H1 (cell line): ENCODE measurements around the gene STIM1. TPM values are rescaled to one million over a fixed set of nuclear protein-coding genes. Genes with fewer than 3 reads are reported as not detected.

Experiments
- BACH1 ChIP-seq: IDR thresholded peaks from 2 replicates; pipeline ENCODE4 v1.6.1; 2012; ENCODE audit warnings: low read length, improper control_type of control experiment
- JUN ChIP-seq: IDR thresholded peaks from 2 replicates; pipeline ENCODE4 v1.6.1; 2011; ENCODE audit warnings: low read depth, mild to moderate bottlenecking, improper control_type of control experiment, low read length
- RNF2 ChIP-seq: fragments of 200-900, 300-1000 bp; sonication (generic); IDR thresholded peaks from 2 replicates; pipeline ENCODE4 v1.7.1; 2016; ENCODE audit warnings: borderline replicate concordance, low read depth, mild to moderate bottlenecking, antibody characterized with exemption, low read length; ENCODE audit not compliant: poor library complexity, severe bottlenecking; ENCODE audit errors: missing control alignments
- SIX5 ChIP-seq: IDR thresholded peaks from 2 replicates; pipeline ENCODE4 v1.6.1; 2011; ENCODE audit warnings: mild to moderate bottlenecking, low read depth, low read length
- polyA plus RNA-seq, 7 experiments: library from polyadenylated mRNA; depleted of rRNA in 3 of 7; stranded (reverse) in 5 of 7; unstranded in 2 of 7; fragments of >200 nt in 5 of 7; fragments of 200-250 nt in 2 of 7; gene quantifications; 1 replicate in 5 of 7; 2 replicates in 1 of 7; 4 replicates in 1 of 7; pipeline versions ENCODE4 v1.2.1 to v1.2.3, GENCODE V29; 2011 to 2013; ENCODE audit warnings: missing spikeins in 2 of 7, mixed read lengths in 2 of 7
- total RNA-seq: library from RNA; stranded (reverse); fragmentation: NEBNext Ultra II Directional; extraction: Animal tissue kit (Norgen Biotek cat#: 25700); gene quantifications from 2 replicates; pipeline ENCODE4 v1.2.1, GENCODE V29; 2021
- TF ChIP-seq, protein P1 (sequence below): fragments of 300-600 bp; sonication (generic); IDR thresholded peaks from 2 replicates; pipeline ENCODE4 v1.7.1; 2012; ENCODE audit warnings: low read length, moderate library complexity, mild to moderate bottlenecking, inconsistent platforms; ENCODE audit not compliant: insufficient replicate concordance

The STIM1 gene
- total and polyA plus RNA-seq, 2 of the 8 experiments (the other 6 are each of a cell fraction or from before 2014, with no cell fraction given): 11.1 to 12.2 TPM

DNA sequence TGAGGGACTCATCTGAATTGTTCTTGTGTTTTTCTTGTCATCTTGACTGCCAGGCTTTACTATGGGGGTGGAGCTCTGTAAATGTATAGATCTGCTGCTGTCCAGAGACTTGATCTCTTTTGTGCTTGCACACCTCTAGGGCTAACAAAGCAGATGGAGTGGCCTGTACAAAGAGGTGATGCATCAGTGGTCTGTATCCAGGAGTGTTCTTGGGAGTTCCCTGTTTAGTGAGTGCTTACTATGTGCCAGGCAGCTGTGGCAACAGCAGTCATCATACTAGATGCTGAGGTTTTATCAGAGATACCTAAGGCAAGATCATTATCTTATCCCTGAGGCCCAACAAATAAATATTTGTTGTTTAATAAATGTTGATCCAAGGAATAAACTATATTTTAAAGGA lies 33.4 kb downstream of the STIM1 start (continued):
- TF ChIP-seq JUN: no peak
- no peak for TF ChIP-seq RNF2
- TF ChIP-seq SIX5: no peak
- TF ChIP-seq, protein P1, sequence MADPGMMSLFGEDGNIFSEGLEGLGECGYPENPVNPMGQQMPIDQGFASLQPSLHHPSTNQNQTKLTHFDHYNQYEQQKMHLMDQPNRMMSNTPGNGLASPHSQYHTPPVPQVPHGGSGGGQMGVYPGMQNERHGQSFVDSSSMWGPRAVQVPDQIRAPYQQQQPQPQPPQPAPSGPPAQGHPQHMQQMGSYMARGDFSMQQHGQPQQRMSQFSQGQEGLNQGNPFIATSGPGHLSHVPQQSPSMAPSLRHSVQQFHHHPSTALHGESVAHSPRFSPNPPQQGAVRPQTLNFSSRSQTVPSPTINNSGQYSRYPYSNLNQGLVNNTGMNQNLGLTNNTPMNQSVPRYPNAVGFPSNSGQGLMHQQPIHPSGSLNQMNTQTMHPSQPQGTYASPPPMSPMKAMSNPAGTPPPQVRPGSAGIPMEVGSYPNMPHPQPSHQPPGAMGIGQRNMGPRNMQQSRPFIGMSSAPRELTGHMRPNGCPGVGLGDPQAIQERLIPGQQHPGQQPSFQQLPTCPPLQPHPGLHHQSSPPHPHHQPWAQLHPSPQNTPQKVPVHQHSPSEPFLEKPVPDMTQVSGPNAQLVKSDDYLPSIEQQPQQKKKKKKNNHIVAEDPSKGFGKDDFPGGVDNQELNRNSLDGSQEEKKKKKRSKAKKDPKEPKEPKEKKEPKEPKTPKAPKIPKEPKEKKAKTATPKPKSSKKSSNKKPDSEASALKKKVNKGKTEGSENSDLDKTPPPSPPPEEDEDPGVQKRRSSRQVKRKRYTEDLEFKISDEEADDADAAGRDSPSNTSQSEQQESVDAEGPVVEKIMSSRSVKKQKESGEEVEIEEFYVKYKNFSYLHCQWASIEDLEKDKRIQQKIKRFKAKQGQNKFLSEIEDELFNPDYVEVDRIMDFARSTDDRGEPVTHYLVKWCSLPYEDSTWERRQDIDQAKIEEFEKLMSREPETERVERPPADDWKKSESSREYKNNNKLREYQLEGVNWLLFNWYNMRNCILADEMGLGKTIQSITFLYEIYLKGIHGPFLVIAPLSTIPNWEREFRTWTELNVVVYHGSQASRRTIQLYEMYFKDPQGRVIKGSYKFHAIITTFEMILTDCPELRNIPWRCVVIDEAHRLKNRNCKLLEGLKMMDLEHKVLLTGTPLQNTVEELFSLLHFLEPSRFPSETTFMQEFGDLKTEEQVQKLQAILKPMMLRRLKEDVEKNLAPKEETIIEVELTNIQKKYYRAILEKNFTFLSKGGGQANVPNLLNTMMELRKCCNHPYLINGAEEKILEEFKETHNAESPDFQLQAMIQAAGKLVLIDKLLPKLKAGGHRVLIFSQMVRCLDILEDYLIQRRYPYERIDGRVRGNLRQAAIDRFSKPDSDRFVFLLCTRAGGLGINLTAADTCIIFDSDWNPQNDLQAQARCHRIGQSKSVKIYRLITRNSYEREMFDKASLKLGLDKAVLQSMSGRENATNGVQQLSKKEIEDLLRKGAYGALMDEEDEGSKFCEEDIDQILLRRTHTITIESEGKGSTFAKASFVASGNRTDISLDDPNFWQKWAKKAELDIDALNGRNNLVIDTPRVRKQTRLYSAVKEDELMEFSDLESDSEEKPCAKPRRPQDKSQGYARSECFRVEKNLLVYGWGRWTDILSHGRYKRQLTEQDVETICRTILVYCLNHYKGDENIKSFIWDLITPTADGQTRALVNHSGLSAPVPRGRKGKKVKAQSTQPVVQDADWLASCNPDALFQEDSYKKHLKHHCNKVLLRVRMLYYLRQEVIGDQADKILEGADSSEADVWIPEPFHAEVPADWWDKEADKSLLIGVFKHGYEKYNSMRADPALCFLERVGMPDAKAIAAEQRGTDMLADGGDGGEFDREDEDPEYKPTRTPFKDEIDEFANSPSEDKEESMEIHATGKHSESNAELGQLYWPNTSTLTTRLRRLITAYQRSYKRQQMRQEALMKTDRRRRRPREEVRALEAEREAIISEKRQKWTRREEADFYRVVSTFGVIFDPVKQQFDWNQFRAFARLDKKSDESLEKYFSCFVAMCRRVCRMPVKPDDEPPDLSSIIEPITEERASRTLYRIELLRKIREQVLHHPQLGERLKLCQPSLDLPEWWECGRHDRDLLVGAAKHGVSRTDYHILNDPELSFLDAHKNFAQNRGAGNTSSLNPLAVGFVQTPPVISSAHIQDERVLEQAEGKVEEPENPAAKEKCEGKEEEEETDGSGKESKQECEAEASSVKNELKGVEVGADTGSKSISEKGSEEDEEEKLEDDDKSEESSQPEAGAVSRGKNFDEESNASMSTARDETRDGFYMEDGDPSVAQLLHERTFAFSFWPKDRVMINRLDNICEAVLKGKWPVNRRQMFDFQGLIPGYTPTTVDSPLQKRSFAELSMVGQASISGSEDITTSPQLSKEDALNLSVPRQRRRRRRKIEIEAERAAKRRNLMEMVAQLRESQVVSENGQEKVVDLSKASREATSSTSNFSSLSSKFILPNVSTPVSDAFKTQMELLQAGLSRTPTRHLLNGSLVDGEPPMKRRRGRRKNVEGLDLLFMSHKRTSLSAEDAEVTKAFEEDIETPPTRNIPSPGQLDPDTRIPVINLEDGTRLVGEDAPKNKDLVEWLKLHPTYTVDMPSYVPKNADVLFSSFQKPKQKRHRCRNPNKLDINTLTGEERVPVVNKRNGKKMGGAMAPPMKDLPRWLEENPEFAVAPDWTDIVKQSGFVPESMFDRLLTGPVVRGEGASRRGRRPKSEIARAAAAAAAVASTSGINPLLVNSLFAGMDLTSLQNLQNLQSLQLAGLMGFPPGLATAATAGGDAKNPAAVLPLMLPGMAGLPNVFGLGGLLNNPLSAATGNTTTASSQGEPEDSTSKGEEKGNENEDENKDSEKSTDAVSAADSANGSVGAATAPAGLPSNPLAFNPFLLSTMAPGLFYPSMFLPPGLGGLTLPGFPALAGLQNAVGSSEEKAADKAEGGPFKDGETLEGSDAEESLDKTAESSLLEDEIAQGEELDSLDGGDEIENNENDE: no peak
- no peak for TF ChIP-seq BACH1
